Raji (cell line): ENCODE data around the gene CIRBP.

Source experiments
- POLR2A ChIP-seq: IDR thresholded peaks from 2 replicates; pipeline ENCODE4 v1.6.1; 2011; ENCODE audit warnings: low read depth, low read length, control low read depth; ENCODE audit not compliant: insufficient read depth

CIRBP gene

DNA sequence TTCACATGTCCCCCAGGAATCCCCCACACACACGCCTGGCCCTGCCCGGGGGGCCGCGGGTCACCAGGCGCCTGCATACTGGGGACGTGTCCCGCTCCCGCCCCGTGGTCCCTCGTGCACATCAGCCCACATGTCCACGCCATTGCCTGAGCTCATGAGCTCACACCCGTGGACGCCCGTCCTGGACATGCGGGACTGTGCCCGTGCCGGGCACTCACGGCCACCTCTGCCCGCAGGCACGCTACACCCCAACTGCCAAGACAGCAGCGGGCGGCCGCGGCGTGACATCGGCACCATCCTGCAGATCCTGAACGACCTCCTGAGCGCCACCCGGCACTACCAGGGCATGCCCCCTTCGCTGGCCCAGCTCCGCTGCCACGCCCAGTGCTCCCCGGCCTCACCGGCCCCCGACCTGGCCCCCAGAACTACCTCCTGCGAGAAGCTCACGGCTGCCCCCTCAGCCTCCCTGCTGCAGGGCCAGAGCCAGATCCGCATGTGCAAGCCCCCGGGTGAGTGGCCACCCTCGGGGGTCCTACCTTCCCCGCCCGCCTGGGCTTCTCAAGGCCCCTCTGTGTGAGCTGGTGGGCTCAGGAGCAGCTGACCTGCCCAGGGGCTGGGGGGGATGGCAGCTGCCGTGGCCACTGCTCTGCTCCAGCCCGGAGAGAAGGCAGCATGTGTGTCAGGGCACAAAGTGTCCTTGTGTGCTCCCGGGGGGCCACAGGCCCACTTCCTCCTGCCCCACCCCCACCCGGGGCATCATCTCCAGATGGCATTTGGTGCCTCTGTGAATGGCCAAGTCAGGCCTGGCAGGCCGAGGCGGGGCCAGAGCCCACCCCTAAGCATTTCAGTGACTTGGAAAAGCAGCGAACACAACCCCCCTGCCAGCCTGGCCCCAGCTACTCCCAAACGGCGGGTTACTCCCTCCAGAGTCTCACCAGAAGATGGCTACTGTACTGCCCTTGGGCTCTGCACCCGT, 13.7 kb upstream of the CIRBP start:
- TF ChIP-seq POLR2A, result no peak

DNA sequence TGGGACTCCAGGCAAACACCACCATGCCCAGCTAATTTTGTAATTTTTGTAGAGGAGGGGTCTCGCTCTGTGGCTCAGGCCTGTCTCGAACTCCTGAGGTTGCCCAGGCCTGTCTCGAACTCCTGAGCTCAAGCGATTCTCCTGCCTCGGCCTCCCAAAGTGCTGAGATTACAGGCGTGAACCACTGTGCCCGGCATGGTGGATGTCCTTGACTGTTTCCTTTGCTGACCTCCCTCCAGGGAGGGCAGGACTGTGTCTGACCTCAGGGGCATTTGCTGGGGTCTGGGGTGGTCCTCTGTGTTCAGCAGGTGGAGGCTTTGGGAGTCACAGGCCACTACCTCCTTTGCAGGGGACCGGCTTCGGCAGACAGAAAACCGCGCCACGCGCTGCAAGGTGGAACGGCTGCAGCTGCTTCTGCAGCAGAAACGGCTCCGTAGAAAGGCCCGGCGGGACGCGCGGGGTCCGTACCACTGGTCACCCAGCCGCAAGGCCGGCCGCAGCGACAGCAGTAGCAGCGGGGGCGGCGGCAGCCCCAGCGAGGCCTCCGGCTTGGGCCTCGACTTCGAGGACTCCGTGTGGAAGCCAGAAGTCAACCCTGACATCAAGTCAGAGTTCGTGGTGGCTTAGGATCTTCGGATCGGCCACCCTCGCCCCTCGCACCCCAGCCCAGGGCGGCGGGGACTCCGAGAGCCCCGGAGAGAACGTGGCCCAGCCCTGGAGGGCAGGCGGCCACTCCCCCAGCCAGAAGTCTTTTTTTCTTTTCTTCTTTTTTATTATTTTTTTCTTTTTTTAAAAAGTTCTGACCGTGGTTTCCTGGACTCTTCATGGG, 12.3 kb upstream of the CIRBP start:
- no peak for TF ChIP-seq POLR2A

DNA sequence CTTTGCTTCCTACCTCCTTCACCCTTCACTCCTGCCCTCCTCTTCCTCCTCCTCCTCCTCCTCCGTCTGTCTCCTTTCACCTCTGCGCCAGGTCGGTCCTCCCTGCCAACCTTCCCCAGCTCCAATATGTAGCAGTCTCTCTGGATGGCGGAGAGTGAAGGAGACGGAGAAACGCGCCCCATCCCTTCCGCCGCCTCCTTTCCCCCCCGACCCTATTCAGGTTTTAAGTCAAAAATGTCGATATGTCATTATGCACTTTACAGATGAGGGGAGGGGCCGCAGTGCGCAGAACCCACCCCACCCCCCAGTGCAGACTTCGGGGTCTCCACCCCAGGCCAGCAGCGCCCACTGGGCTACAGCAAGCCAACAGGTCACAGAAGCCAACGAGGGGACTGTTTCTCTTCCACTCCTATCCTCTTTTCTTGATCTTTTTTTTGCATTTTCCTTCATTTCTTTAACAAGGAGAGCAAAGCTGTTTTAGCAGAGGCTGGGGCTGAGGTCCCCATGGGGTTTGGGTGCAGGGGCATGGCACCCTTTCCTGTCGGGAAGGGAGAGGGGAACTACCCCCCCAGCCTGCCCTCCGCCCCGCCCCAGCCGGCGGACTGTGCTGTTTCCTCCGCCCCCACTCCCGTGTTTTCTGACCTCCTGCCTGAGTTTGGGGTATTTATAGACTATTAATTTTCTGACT, 11.5 kb upstream of the CIRBP start:
- no peak for TF ChIP-seq POLR2A

DNA sequence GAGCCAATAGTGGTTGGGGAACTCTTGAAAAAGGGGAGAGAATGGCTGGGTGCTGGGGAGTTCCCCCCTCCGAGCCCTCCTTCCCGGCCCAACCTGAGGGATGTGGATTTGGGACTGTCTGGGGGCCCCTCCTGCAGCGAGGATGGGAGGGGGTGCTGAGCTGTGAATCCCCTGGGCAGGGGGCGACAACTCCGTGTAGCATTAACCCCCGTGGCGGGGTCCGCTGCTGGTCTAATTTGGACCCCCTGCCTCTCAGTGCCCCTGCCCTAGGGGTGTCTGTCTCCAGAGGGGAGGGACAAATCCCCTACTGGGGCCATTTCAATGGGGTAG, 11.0 kb upstream of the CIRBP start:
- no peak for TF ChIP-seq POLR2A

DNA sequence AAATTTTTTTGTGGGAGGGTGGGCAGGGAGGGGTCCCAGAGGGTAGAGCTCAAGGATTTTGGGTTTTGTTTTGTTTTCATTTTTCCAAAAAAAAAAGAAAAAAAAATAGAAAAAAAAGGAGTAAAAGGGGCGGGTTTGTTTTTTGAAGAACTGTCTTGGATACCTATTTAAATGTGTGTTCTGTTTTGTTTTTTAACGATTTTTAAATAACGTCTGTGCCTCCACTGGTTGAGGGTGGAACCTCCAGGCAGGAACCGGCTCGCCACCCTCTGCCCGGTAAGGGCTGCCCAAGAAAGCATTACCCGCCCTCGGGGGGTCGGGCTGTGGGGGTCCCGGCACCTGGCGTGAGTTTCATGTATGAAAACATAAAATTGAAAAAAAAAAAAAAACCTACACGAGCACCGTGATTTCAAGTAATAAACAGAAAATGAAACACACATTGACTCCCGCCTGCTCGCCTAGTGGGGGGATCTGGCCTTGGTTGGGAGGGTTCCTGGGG, 10.4 kb upstream of the CIRBP start:
- no peak for TF ChIP-seq POLR2A

DNA sequence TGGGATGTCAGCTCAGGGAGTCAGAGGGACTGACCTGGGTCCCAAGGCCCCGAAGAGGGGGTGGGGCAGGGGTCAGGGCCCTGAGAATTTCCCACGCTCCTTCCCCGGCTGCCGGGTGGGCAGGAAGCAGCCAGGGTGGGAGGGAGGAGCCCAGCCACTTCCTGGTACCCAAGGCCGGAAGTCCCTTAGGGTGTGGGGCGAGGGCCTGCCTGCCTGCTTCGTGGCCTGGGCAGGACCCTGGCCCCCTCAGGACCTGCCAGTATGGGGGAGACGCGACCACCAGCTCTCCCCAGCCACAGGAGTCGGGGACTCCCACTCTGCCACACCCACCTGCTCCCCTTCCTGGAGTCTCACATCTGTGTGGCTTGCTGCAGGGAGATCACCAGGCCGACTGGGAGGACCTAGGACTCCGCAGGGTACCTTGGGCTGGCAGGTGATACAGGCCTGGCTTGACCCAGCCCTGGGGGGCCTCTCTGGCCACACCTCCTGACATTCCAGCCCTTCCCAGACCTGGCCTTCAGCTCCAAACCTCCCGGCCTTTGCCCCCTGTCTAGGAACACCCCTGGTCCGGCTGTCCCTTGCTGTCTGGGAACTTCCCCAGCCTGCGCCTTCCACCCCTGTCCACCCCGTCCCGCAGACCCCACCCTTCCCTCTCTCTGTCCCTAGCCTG, 9.8 kb upstream of the CIRBP start:
- peak; percentile 68 for TF ChIP-seq POLR2A

DNA sequence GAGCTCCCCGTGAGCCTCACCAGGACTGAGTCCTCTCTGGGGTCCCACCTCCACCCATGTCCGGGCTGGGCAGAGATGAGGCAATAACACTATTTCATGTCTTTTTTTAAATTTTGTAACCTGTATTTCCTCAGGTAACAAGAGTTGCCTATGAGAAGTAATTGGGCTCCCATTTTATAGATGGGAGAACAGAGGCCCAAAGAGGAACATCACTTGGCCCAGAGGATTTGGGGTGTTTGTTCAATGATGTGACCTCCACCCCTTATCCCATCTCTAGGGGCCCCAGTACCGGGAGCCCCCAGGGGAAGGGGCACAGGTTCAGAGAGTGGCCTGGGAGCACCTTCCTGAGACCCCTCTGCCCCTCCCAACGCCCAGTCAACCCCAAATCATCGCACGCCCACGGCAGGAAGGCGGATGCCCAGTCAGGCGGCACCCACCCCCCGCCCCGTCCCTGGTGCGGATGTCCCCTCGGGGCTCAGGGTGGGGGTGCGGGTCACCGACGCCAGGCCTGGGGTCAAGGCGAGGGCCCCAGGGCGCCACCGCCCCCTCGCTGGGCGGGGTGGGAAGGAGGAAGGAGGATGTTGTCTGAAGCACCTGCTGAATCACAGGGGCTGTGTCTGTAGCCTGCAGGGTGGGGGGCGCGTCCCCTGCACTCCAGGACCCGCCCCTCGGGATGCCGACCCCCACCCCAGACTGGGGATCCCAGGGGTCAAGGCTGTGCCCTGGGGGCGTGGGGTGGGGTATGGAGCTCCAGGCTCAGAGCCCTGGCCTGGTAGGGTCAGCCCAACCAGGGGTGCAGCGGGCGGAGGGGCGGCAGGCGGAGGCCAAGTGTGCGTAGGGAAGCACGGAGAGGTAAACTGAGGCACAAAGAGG, 9.0 kb upstream of the CIRBP start:
- no peak; the same call in 1 of the 2 replicates for TF ChIP-seq POLR2A

DNA sequence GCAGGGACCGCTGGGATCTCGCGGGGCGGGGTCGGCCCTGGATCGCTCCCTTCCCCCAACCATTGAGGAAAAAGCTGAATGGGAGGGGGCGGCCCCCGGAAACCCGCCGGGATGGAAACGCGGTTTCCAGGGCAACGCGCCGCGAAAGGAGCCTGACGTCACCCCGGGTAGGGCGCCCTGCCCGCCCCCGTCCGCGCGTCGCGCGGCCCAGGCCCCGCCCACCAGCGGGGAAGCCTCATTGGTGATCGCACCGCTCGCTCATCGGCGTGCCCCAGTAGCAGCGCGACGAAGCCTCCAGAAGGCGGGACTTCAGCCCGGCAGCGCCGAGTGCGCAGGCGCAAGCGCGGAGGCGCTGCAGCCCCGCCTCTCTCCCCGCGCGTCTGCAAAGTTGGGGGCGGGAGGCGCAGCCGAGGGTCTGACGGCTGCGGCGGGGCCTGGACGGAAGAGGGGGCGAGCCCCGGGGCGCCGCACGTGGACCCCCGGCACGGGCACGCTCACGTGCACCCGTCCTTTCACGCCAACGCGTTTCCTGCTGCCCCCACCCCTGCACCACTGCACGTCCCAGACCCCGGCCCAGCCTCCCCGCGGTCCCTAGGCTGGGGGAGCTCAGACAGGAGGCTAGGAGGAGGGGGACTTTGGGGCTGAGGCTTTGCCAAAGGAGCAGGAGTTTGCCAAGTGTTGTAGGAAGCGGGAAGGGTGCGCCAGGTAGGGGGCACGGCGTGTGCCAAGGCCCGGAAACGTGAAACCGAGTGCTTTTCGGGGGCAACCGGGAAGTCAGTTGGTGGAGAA, 8.2 kb upstream of the CIRBP start:
- TF ChIP-seq POLR2A, result peak; percentile 45; the same call in 1 of the 2 replicates

DNA sequence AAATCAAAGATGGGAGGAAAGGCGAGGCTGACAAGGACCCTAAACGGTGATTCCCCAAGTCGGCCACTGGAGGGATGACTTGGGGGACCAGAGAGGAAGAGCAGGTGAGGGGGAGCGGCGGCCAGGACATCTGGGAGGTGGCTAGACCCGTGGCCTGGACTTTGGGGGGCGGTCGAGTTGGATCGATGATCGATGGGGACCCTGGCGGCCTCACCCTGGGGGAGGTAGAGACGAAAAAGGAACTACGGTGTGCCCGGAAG, 7.7 kb upstream of the CIRBP start:
- TF ChIP-seq POLR2A, result 0 out of 2 replicates have a peak, but pooled peaks have one; percentile 6

DNA sequence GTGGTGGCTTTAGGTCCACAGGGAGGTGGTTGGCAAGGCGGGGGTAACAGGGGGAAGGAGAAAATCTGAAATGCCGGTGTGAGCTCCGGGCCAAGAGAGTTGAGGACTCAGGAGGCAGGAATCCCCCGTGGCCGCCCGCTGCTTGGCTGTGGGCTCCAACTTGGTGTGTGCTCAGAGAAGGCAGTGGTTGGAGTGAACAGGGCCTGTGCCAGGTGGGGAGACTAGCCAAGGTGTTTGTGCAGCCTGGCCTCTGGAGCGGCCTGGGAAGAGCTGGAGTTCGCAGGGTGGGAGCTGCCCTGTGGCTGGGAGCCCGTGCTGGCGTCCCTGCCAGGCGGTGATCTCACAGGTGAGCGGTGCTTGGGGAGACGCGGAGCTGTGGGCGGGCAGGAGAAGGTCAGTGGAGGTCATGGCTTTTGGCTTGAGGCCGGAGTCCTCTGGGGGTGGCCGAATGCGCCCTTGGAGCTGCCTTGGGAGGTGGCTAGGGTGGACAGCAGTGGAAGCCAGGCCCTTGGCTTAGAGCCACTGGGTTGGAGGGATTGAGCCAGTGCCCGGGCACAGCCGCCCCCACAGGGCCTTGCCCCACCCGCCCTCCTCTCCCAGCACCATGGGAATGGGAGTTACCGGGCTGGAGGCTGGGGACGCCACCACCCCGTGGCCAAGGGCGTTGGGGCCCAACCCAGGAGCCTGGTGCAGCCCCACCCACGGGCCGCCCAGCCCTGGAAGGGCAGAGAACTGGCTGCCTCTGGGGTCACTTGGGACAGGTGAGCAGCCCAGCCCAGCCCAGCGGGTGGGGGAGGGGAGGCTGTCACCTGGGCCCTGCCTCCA, 7.1 kb upstream of the CIRBP start:
- peak; percentile 66 for TF ChIP-seq POLR2A

DNA sequence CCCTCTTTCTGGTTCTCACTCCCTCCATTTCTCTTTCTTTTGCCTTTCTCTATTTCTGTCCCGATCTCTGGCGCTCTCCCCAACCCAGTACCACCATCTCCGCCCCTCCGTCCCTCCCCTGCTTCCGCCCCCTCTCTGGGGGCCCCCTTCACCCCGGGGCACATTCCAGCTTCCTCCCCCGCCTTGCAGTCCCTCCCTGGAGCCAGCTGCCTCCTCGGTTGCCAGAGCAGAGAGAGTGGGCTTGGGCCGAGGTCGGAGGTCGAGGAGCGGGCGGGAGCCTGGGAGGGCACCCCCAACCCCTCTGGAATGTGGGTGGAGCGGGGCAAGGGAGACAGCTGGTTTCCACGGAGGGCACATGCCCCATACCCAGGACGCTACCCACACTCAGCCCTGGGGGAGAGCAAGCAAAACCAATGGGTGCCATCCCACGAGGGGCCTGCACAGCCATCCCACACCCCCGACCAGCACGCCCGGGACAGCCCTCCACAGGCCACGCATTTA, 6.5 kb upstream of the CIRBP start:
- TF ChIP-seq POLR2A, result peak; percentile 38; the same call in 1 of the 2 replicates

DNA sequence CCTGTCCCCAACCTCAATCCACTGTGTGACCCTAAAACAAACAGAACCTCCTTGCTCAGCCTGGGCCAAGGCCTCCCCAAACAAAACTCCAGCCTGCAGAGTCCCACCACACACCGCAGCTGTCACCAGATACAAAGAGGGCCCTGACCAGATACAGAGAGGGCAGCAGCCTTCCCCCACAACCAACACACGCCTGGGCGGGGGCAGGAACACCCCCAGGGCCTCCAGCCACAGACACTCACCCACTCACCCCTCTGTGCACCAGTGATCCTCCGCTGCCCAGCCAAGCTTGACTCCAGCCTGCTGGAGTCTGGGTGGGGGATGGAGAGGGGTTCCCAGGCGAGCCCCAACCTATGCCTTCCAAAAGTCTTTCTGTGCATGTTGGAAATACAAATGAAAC, 5.9 kb upstream of the CIRBP start:
- TF ChIP-seq POLR2A, result no peak
